Right lobe of liver (tissue), 6 donors: ENCODE results near the gene FASTK. TPM values are rescaled to one million over a fixed set of nuclear protein-coding genes. Genes with fewer than 3 reads are reported as not detected.

Experiments used
- ATAC-seq, 4 donors: fragments of 200-7000 bp; cut with Tn5 transposase; one replicate each; pipeline ENCODE4 v1.9.1; 2020; ENCODE audit warnings: mild to moderate bottlenecking in 4 of 4, moderate library complexity in 4 of 4
- DNase-seq, 3 donors: peaks; one replicate each; pipeline ENCODE4 v3.0.0-alpha.2; 2020
- H3K27ac ChIP-seq, 3 donors: fragments of 200-600 bp; one replicate each; pipeline ENCODE4 v1.8.0; 2022
- H3K27me3 ChIP-seq, 2 donors: fragments of 200-600 bp; one replicate each; pipeline ENCODE4 v1.8.0; 2022
- H3K36me3 ChIP-seq, 4 donors: fragments of 200-600 bp; sonication (generic) in 1 of 4; one replicate each; pipeline versions ENCODE4 v1.5.1 to v1.8.0; 2017 to 2022; ENCODE audit warnings: control low read depth in 1 of 4
- H3K4me1 ChIP-seq, 4 donors: fragments of 200-600 bp; sonication (generic) in 1 of 4; one replicate each; pipeline versions ENCODE4 v1.5.1 to v1.8.0; 2017 to 2022; ENCODE audit warnings: control low read depth in 1 of 4
- H3K4me3 ChIP-seq, 3 donors: fragments of 200-600 bp; one replicate each; pipeline ENCODE4 v1.8.0; 2022
- H3K9me3 ChIP-seq, 4 donors: fragments of 200-600 bp; sonication (generic) in 1 of 4; one replicate each; pipeline versions ENCODE4 v1.5.1 to v1.8.0; 2017 to 2022; ENCODE audit warnings: control low read depth in 1 of 4
- POLR2A ChIP-seq: fragments of 450-650 bp; IDR thresholded peaks from one replicate; pipeline ENCODE4 v1.6.1; 2017; ENCODE audit warnings: antibody characterized with exemption, mild to moderate bottlenecking
- WGBS: methylation state at CpG from one replicate; pipeline ENCODE4 v1.1.6; 2018; ENCODE audit warnings: low coverage, low lambda C conversion rate; ENCODE audit not compliant: insufficient coverage; ENCODE audit errors: missing lambda C conversion rate; 5-methylcytosine and 5-hydroxymethylcytosine counted together
- intact Hi-C, 2 donors: fragments of 100-400 bp; cut with DNase I; formaldehyde crosslinking; loops; one replicate each; pipeline versions ENCODE4 v1.11.2 to v1.14.1; 2022
- total RNA-seq, 6 experiments: library from RNA; depleted of rRNA in 2 of 6; stranded (reverse); fragments of >200 nt in 2 of 6; fragmentation: NEBNext Ultra II Directional in 3 of 6; extraction: Animal tissue kit (Norgen Biotek cat#: 25700) in 3 of 6; gene quantifications; one replicate each; pipeline versions ENCODE4 v1.1.0 to v1.2.4, GENCODE V29; 2016 to 2023
- TF ChIP-seq, protein P1 (sequence below), 4 donors: fragments of 200-600 bp in 3 of 4; fragments of 450-650 bp in 1 of 4; IDR thresholded peaks; one replicate each; pipeline versions ENCODE4 v1.5.1 to v1.8.0; 2016 to 2022; ENCODE audit warnings: antibody characterized with exemption in 4 of 4, mild to moderate bottlenecking in 2 of 4
- donor health status: DM: no; HTN: yes; CAD: no.
- donor health status: DM: no; HTN: no; CAD: no.
- donor health status: DM: no; HTN: no; CAD: no.
- donor health status: DM: no; HTN: yes; CAD: no.
- donor health status: DM: no; HTN: yes; CAD: no.

Gene FASTK
- total RNA-seq, 6 experiments from 2014 or later = 33.4 to 48.8 (median 43.9) TPM

- Histone ChIP-seq H3K4me1 (peaks cover 0 to under 1% (median 0%) of the 10 kb centered on the region in 4 donors), H3K36me3 (peaks cover 0 to 69% (median 34%) of the 10 kb centered on the region in 4 donors), H3K9me3 (no peaks in the 10 kb centered on the region), H3K27ac (no peak overlapping the region), H3K27me3 (no peaks in the 10 kb centered on the region), H3K4me3 (no peak overlapping the region)
- no CpG with 5 or more reads among the region's 17 CpGs for WGBS
- DNase-seq = no peak
- intact Hi-C loops = no loop called here
- ATAC-seq = no peak
- TF ChIP-seq POLR2A = no peak
- TF ChIP-seq, protein P1, sequence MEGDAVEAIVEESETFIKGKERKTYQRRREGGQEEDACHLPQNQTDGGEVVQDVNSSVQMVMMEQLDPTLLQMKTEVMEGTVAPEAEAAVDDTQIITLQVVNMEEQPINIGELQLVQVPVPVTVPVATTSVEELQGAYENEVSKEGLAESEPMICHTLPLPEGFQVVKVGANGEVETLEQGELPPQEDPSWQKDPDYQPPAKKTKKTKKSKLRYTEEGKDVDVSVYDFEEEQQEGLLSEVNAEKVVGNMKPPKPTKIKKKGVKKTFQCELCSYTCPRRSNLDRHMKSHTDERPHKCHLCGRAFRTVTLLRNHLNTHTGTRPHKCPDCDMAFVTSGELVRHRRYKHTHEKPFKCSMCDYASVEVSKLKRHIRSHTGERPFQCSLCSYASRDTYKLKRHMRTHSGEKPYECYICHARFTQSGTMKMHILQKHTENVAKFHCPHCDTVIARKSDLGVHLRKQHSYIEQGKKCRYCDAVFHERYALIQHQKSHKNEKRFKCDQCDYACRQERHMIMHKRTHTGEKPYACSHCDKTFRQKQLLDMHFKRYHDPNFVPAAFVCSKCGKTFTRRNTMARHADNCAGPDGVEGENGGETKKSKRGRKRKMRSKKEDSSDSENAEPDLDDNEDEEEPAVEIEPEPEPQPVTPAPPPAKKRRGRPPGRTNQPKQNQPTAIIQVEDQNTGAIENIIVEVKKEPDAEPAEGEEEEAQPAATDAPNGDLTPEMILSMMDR (IDR thresholded peaks at IDR 0.05) = no peak
Observed at GRCh38 chr7:151073990-151074389, 6.6 kb downstream of the FASTK start.

- TF ChIP-seq, protein P1 (IDR thresholded peaks at IDR 0.05) = no peak
- no peak for TF ChIP-seq POLR2A
- no peak overlapping the region for H3K4me3 ChIP-seq
- intact Hi-C loops = no loop called here
- no peaks in the 10 kb centered on the region for H3K9me3 ChIP-seq
- H3K36me3 ChIP-seq = peaks cover 0 to 96% (median 48%) of the 10 kb centered on the region in 4 donors
- H3K27me3 ChIP-seq = no peaks in the 10 kb centered on the region
- 85% methylated on average over 5 of the region's 39 CpGs for WGBS
- H3K27ac ChIP-seq = no peak overlapping the region
- H3K4me1 ChIP-seq = no peaks in the 10 kb centered on the region
- ATAC-seq (no peak), DNase-seq (peak in 1 of 3 donors; percentile 17)
Observed at GRCh38 chr7:151071032-151071866, 9.4 kb downstream of the FASTK start.

DNA sequence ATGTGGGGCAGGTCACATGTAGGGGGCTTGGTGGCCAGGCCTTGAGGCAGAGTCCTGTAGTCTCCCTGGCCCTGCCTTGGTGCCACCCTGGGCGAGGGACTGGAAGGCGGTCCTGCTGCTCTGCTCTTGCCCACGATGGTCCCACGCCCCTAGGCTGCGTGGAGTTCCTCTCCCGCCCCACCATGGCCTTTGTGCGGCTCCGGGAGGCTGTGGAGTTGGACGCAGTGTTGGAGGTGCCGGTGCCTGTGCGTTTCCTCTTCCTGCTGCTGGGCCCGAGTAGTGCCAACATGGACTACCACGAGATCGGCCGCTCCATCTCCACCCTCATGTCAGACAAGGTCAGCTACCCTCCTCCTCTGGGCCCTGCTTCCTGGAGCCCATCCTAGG is 10.0 kb downstream of the FASTK start:
- no peak for ATAC-seq
- TF ChIP-seq POLR2A = no peak
- TF ChIP-seq, protein P1 (IDR thresholded peaks at IDR 0.05) = no peak
- no peak overlapping the region for H3K4me3 ChIP-seq
- H3K36me3 ChIP-seq = peaks cover 0 to 95% (median 46%) of the 10 kb centered on the region in 4 donors
- WGBS = no CpG with 5 or more reads among the region's 15 CpGs
- no peaks in the 10 kb centered on the region for H3K4me1 ChIP-seq
- DNase-seq = peak in 1 of 3 donors; percentile 13
- no peaks in the 10 kb centered on the region for H3K9me3 ChIP-seq
- H3K27ac ChIP-seq = no peak overlapping the region
- intact Hi-C loops = no loop called here
- H3K27me3 ChIP-seq = no peaks in the 10 kb centered on the region

- H3K27ac ChIP-seq = no peak overlapping the region
- TF ChIP-seq, protein P1 (IDR thresholded peaks at IDR 0.05) = no peak
- no peak for TF ChIP-seq POLR2A
- H3K9me3 ChIP-seq = no peaks in the 10 kb centered on the region
- DNase-seq (peak in 1 of 3 donors; percentile 19), ATAC-seq (no peak)
- H3K4me1 ChIP-seq = no peaks in the 10 kb centered on the region
- peaks cover 0 to 95% (median 44%) of the 10 kb centered on the region in 4 donors for H3K36me3 ChIP-seq
- H3K27me3 ChIP-seq = no peaks in the 10 kb centered on the region
- no peak overlapping the region for H3K4me3 ChIP-seq
- WGBS = 91% methylated on average over 4 of the region's 17 CpGs
- intact Hi-C loops = no loop called here
Observed at GRCh38 chr7:151069841-151070573, 10.6 kb downstream of the FASTK start.
